HG03139 (cell line): Measurements from ENCODE around the gene CCDC27.

Source experiments
- ATAC-seq: cut with Tn5 transposase; IDR thresholded peaks from one replicate; pipeline ENCODE4 v1.9.1; 2021; ENCODE audit not compliant: unreplicated experiment

Gene CCDC27

GRCh38 chr1:3817138-3817740, 65.0 kb downstream of the CCDC27 start:
- no peak for ATAC-seq

GRCh38 chr1:3817821-3818597, 65.8 kb downstream of the CCDC27 start:
- ATAC-seq: no peak

- ATAC-seq: no peak
These were observed 67.5 kb downstream of the CCDC27 start for GRCh38 chr1:3819771-3820200.

GRCh38 chr1:3820316-3820715, 68.1 kb downstream of the CCDC27 start:
- no peak for ATAC-seq

GRCh38 chr1:3821004-3821403, 68.8 kb downstream of the CCDC27 start:
- no peak for ATAC-seq
